WERI-Rb-1 (cell line): ENCODE measurements around the gene RFC3.

Experiments
- DNase-seq: peaks from one replicate; pipeline ENCODE4 v3.0.0-alpha.2; 2020
- H3K27ac ChIP-seq: fragments of 250-450 bp; sonication (Bioruptor Pico); 2 replicates; pipeline ENCODE4 v1.5.1; 2020; ENCODE audit warnings: mild to moderate bottlenecking, moderate library complexity
- H3K27me3 ChIP-seq: fragments of 250-450 bp; sonication (Bioruptor Pico); 2 replicates; pipeline ENCODE4 v1.5.1; 2021; ENCODE audit warnings: mild to moderate bottlenecking, low read depth, moderate library complexity; ENCODE audit not compliant: insufficient read depth, severe bottlenecking
- H3K36me3 ChIP-seq: fragments of 250-450 bp; sonication (Bioruptor Pico); 2 replicates; pipeline ENCODE4 v1.5.1; 2020; ENCODE audit warnings: mild to moderate bottlenecking, moderate library complexity
- H3K4me3 ChIP-seq: 2 replicates; pipeline ENCODE4 v1.5.1; 2011; ENCODE audit warnings: low read depth, mild to moderate bottlenecking, control low read depth, low read length
- H3K9me3 ChIP-seq: fragments of 250-450 bp; sonication (Bioruptor Pico); 2 replicates; pipeline ENCODE4 v1.5.1; 2021; ENCODE audit warnings: mild to moderate bottlenecking, moderate library complexity; ENCODE audit not compliant: severe bottlenecking
- CTCF ChIP-seq: IDR thresholded peaks from 2 replicates; pipeline ENCODE4 v1.5.1; 2011; ENCODE audit warnings: low read depth, mild to moderate bottlenecking, control low read depth, inconsistent platforms, low read length

RFC3 gene

GRCh38 chr13:33863188-33863789 lies 45.3 kb downstream of the RFC3 start:
- TF ChIP-seq CTCF: no peak
- H3K9me3 ChIP-seq: no peaks in the 10 kb centered on the region

GRCh38 chr13:33865945-33866344 lies 48.0 kb downstream of the RFC3 start:
- no peak for DNase-seq
- H3K36me3 ChIP-seq: no peaks in the 10 kb centered on the region
- no peaks in the 10 kb centered on the region for H3K9me3 ChIP-seq
- no peak for TF ChIP-seq CTCF
- H3K4me3 ChIP-seq: no peak overlapping the region
- no peaks in the 10 kb centered on the region for H3K27me3 ChIP-seq
- no peak overlapping the region for H3K27ac ChIP-seq

More at GRCh38 chr13:33863188-33863789, 45.3 kb downstream of the RFC3 start:
- no peak overlapping the region for H3K27ac ChIP-seq
- DNase-seq: no peak
- H3K27me3 ChIP-seq: no peaks in the 10 kb centered on the region
- H3K4me3 ChIP-seq: no peak overlapping the region
- H3K36me3 ChIP-seq: no peaks in the 10 kb centered on the region

- no peak overlapping the region for H3K27ac ChIP-seq
Measured at GRCh38 chr13:33867472-33867871, 49.5 kb downstream of the RFC3 start.

GRCh38 chr13:33868343-33868994 lies 50.5 kb downstream of the RFC3 start:
- H3K9me3 ChIP-seq: no peaks in the 10 kb centered on the region
- TF ChIP-seq CTCF: no peak
- H3K27ac ChIP-seq: no peak overlapping the region; the same call in 1 of the 2 replicates
- H3K36me3 ChIP-seq: no peaks in the 10 kb centered on the region
- no peaks in the 10 kb centered on the region for H3K27me3 ChIP-seq
- no peak overlapping the region for H3K4me3 ChIP-seq
- no peak for DNase-seq

More at GRCh38 chr13:33867472-33867871, 49.5 kb downstream of the RFC3 start:
- Histone ChIP-seq H3K4me3 (no peak overlapping the region), H3K27me3 (no peaks in the 10 kb centered on the region), H3K36me3 (no peaks in the 10 kb centered on the region), H3K9me3 (no peaks in the 10 kb centered on the region)
- no peak for DNase-seq
- peak; percentile 18; the same call in 1 of the 2 replicates for TF ChIP-seq CTCF

- Histone ChIP-seq H3K27me3 (no peaks in the 10 kb centered on the region), H3K4me3 (no peak overlapping the region), H3K9me3 (no peaks in the 10 kb centered on the region), H3K36me3 (no peaks in the 10 kb centered on the region), H3K27ac (no peak overlapping the region; the same call in 1 of the 2 replicates)
- no peak for TF ChIP-seq CTCF
- DNase-seq: no peak
Measured at GRCh38 chr13:33869005-33869404, 51.1 kb downstream of the RFC3 start.
